Stimulated activated memory B cell treated with anti-CD40 and anti-IgM and Interleukin-4, amounts not matched to agents 10 μg/mL and 1 μg/mL and 100 μg/mL, for 72 hours (primary cell): Measurements from ENCODE around the gene SHCBP1.
"Not testable (repeated sequence)": the region's sequence is repeated elsewhere in the genome, so short reads cannot be mapped to it uniquely, and the experiment has no call there.

ENCODE experiments used
- ATAC-seq: fragments of 150-1000 bp; cut with Tn5 transposase; 2 replicates; pipeline ENCODE4 v1.10.0; 2021
- H3K27ac Mint-ChIP-seq: one replicate; pipeline ENCODE4 v1.8.0; 2022; ENCODE audit warnings: mild to moderate bottlenecking, mixed read lengths
- H3K27me3 Mint-ChIP-seq: one replicate; pipeline ENCODE4 v1.8.0; 2022; ENCODE audit warnings: mixed read lengths
- H3K36me3 Mint-ChIP-seq: one replicate; pipeline ENCODE4 v1.8.0; 2022; ENCODE audit warnings: mixed read lengths
- H3K4me1 Mint-ChIP-seq: one replicate; pipeline ENCODE4 v1.8.0; 2022; ENCODE audit warnings: mixed read lengths
- H3K4me3 Mint-ChIP-seq: one replicate; pipeline ENCODE4 v1.8.0; 2022; ENCODE audit warnings: mild to moderate bottlenecking, moderate library complexity, mixed read lengths
- H3K9me3 Mint-ChIP-seq: one replicate; pipeline ENCODE4 v1.8.0; 2022; ENCODE audit warnings: mixed read lengths

Gene SHCBP1

DNA sequence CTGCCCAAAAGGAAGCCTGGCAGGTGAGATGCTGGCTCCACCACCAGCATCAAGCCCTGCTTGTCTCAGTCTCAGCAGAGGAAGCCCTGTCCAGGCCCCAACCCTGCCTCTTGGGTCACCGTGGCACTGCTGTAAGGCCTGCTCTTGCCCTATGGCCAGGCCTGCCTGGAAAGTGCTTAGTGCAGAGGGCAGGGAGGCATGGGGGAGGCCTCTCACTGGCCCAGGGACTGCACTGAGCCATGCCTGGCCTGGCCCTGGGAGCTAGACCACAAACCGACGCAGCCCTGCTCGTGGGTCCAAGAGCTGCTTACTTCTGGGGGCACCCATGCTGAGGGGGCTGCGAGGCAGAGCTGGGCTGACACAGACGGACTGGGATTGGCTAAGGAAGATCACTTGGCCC, 3.7 kb upstream of the SHCBP1 start:
- H3K4me3 Mint-ChIP-seq, H3K9me3 Mint-ChIP-seq, ATAC-seq, H3K36me3 Mint-ChIP-seq, H3K27ac Mint-ChIP-seq, H3K27me3 Mint-ChIP-seq: not testable (repeated sequence)
- peaks cover 32% of the 10 kb centered on the region for H3K4me1 Mint-ChIP-seq

- H3K4me1 Mint-ChIP-seq: peaks cover 24% of the 10 kb centered on the region
- not testable (repeated sequence) for H3K27ac Mint-ChIP-seq, H3K9me3 Mint-ChIP-seq, H3K36me3 Mint-ChIP-seq, H3K27me3 Mint-ChIP-seq, ATAC-seq, H3K4me3 Mint-ChIP-seq
These were observed 2.5 kb upstream of the SHCBP1 start for GRCh38 chr16:46623707-46624106.

DNA sequence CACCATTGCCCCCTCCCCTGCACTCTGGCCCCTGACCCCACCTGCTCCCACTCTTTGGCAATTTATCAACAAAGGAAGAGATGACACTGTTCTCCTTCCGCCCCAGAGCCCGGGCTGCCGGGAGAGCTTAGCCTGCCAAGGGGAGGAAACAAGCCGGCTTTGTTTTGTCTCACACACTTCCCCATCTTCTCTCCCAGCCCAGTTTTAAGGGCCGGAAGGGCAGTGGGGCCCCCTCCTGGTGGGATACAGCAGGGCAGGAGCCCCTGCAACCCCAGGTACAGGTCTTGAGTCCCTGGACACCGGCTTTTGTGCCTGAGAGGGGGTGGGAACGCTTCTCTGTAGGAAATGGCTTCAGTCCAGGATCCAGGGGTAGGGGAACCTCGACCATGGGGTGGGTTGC, 2.1 kb upstream of the SHCBP1 start:
- ATAC-seq, H3K36me3 Mint-ChIP-seq, H3K4me3 Mint-ChIP-seq, H3K9me3 Mint-ChIP-seq, H3K27me3 Mint-ChIP-seq, H3K27ac Mint-ChIP-seq: not testable (repeated sequence)
- H3K4me1 Mint-ChIP-seq: peaks cover 24% of the 10 kb centered on the region

DNA sequence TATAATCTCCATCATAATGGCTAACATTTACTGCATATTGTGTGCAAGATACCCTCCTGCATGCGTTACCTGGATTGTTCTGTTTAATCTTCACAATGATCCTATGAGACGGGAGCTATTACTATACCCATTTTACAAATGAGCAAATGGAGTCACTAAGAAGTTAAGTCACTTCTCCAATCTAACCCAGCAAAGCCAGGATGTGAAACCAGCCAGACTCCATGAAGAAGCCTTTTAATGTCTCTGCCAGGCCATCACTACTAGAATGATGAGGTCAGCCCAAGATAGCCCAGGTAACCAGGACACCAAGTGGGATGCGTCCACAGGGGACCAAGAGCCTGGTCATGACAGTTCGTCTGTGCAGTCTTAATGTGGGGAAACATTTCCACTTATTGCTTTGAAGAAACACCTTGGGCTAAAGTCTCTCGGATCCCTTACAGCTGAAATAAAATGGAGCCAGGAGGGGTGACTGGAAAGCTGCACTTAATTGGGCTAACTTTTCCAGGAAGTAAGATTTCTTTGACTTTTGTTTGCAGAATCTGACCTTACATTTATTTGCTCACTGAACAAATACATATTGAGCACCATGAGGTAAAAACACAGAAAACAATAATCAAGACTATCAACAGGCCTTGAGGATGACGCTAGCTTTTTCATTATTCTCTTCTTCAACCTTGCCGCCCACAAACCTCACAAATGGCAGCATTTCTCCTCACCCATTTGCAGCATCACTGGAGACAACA, 926 bp upstream of the SHCBP1 start:
- Mint-ChIP-seq H3K36me3 (no peaks in the 10 kb centered on the region), H3K4me1 (peaks cover 24% of the 10 kb centered on the region), H3K27me3 (no peaks in the 10 kb centered on the region), H3K27ac (peak overlapping the region; percentile 90), H3K4me3 (peak overlapping the region; percentile 84), H3K9me3 (no peaks in the 10 kb centered on the region)
- no peak for ATAC-seq

GRCh38 chr16:46620266-46621005, 743 bp downstream of the SHCBP1 start:
- peak overlapping the region; percentile 84 for H3K4me3 Mint-ChIP-seq
- H3K27ac Mint-ChIP-seq: peak overlapping the region; percentile 90
- H3K36me3 Mint-ChIP-seq: no peaks in the 10 kb centered on the region
- H3K4me1 Mint-ChIP-seq: peaks cover 24% of the 10 kb centered on the region
- H3K9me3 Mint-ChIP-seq: no peaks in the 10 kb centered on the region
- H3K27me3 Mint-ChIP-seq: no peaks in the 10 kb centered on the region
- peak; percentile 76 for ATAC-seq

DNA sequence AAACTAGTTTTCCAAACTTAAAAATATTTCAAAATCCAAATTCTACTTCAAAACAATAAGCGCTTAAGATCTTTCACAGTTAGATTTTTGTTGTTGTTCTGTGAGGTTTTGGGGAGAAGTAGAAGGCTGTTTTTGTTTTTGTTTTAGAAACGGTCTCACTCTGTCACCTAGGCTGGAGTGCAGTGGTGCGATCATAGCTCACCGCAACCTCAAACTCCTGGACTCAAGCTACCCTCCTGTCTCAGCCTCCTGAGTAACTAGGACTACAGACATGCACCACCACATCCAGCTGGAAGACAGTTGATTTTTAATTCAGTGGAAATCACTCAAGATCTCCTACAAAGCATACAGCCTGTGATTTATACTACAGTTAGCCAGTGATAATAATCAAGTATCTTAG, 2.7 kb downstream of the SHCBP1 start:
- H3K36me3 Mint-ChIP-seq: no peaks in the 10 kb centered on the region
- H3K27ac Mint-ChIP-seq: no peak overlapping the region
- no peaks in the 10 kb centered on the region for H3K9me3 Mint-ChIP-seq
- no peak for ATAC-seq
- no peaks in the 10 kb centered on the region for H3K27me3 Mint-ChIP-seq
- peaks cover 24% of the 10 kb centered on the region for H3K4me1 Mint-ChIP-seq
- no peak overlapping the region for H3K4me3 Mint-ChIP-seq

- Mint-ChIP-seq H3K36me3 (no peaks in the 10 kb centered on the region), H3K4me1 (no peaks in the 10 kb centered on the region), H3K27ac (no peak overlapping the region), H3K27me3 (no peaks in the 10 kb centered on the region), H3K9me3 (no peaks in the 10 kb centered on the region), H3K4me3 (no peak overlapping the region)
- no peak for ATAC-seq
These were observed 7.2 kb downstream of the SHCBP1 start for GRCh38 chr16:46614006-46614405.

DNA sequence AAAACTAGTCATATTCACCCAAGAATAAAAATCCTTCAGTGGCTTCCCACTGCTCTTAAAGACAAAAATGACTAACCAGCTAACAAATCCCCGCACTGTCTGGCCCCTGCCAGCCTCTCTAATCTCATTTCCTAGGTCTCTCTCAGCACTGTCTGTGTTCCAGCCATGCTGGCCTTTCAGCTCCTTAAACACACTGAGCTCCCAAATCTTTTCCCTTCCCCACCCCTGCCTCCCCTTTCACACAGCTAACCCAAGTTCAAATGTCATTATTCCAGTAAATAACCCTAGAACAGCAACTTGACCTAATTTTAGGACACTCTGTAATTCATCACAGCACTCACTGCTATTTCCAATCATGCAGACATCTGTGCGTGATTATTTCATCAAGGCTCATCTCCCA, 7.8 kb downstream of the SHCBP1 start:
- H3K4me3 Mint-ChIP-seq: no peak overlapping the region
- no peak for ATAC-seq
- no peaks in the 10 kb centered on the region for H3K9me3 Mint-ChIP-seq
- H3K36me3 Mint-ChIP-seq: no peaks in the 10 kb centered on the region
- no peaks in the 10 kb centered on the region for H3K4me1 Mint-ChIP-seq
- no peaks in the 10 kb centered on the region for H3K27me3 Mint-ChIP-seq
- no peak overlapping the region for H3K27ac Mint-ChIP-seq

- Mint-ChIP-seq H3K4me1 (no peaks in the 10 kb centered on the region), H3K27me3 (no peaks in the 10 kb centered on the region), H3K9me3 (no peaks in the 10 kb centered on the region), H3K36me3 (no peaks in the 10 kb centered on the region), H3K4me3 (no peak overlapping the region), H3K27ac (no peak overlapping the region)
- peak; percentile 27 for ATAC-seq
These were observed 9.1 kb downstream of the SHCBP1 start for GRCh38 chr16:46612121-46612520.

- no peak for ATAC-seq
- Mint-ChIP-seq H3K27ac (no peak overlapping the region), H3K9me3 (no peaks in the 10 kb centered on the region), H3K4me1 (no peaks in the 10 kb centered on the region), H3K27me3 (no peaks in the 10 kb centered on the region), H3K36me3 (peaks cover 7% of the 10 kb centered on the region), H3K4me3 (no peak overlapping the region)
These were observed 13.7 kb downstream of the SHCBP1 start for GRCh38 chr16:46607529-46607928.

GRCh38 chr16:46606231-46606630, 14.9 kb downstream of the SHCBP1 start:
- peaks cover 8% of the 10 kb centered on the region for H3K36me3 Mint-ChIP-seq
- no peak overlapping the region for H3K4me3 Mint-ChIP-seq
- no peaks in the 10 kb centered on the region for H3K9me3 Mint-ChIP-seq
- no peak for ATAC-seq
- no peaks in the 10 kb centered on the region for H3K4me1 Mint-ChIP-seq
- H3K27ac Mint-ChIP-seq: no peak overlapping the region
- no peaks in the 10 kb centered on the region for H3K27me3 Mint-ChIP-seq

GRCh38 chr16:46591257-46591656, 29.9 kb downstream of the SHCBP1 start:
- Mint-ChIP-seq H3K9me3 (peaks cover 14% of the 10 kb centered on the region), H3K27ac (no peak overlapping the region), H3K36me3 (peaks cover 38% of the 10 kb centered on the region), H3K4me1 (no peaks in the 10 kb centered on the region), H3K27me3 (no peaks in the 10 kb centered on the region), H3K4me3 (no peak overlapping the region)
- ATAC-seq: no peak

- Mint-ChIP-seq H3K4me1 (no peaks in the 10 kb centered on the region), H3K27ac (no peak overlapping the region), H3K9me3 (peaks cover 20% of the 10 kb centered on the region), H3K36me3 (peaks cover 75% of the 10 kb centered on the region), H3K27me3 (no peaks in the 10 kb centered on the region), H3K4me3 (no peak overlapping the region)
- ATAC-seq: no peak
These were observed 35.1 kb downstream of the SHCBP1 start for GRCh38 chr16:46586011-46586577.

DNA sequence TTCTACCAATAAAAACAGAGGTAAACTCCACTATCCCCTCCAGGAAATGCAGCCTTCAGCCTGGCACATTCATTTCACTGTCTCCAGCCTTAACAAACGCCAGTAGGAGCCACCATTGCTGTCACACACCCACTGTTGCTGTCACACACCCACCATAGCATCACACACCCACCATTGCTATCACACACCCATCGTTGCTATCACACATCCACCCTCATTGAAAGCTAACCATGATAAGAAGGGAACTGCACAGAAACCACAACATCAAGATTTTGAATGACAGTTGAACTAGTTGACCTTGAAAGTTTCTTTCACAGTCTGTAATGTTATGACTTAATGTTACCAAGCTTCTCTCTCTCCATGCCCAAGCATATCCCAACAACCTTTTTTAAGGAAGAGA, 38.1 kb downstream of the SHCBP1 start:
- H3K27me3 Mint-ChIP-seq: no peaks in the 10 kb centered on the region
- H3K9me3 Mint-ChIP-seq: peaks cover 13% of the 10 kb centered on the region
- no peaks in the 10 kb centered on the region for H3K4me1 Mint-ChIP-seq
- no peak overlapping the region for H3K4me3 Mint-ChIP-seq
- peaks cover 62% of the 10 kb centered on the region for H3K36me3 Mint-ChIP-seq
- no peak for ATAC-seq
- H3K27ac Mint-ChIP-seq: no peak overlapping the region

DNA sequence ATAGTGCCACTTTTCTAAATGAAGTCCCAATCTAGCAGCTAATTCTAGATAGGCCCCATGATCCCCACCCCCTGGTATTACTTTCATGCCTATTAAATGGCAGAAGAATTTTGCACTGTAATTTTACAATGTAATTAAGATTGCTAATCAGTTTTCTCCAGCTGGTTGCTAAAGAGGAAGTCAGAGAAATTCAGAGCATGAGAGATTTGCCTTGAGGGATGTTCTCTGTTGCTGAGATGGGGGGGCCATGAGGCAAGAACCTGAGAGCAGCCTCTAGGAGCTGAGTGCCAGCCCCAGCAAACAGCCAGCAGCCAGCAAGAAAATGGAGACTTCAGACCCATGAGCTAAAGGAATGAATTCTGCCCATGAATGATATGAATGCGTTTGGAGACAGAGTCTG, 38.9 kb downstream of the SHCBP1 start:
- no peak for ATAC-seq
- Mint-ChIP-seq H3K9me3 (peaks cover 7% of the 10 kb centered on the region), H3K27ac (no peak overlapping the region), H3K27me3 (no peaks in the 10 kb centered on the region), H3K4me3 (no peak overlapping the region), H3K4me1 (no peaks in the 10 kb centered on the region), H3K36me3 (peaks cover 54% of the 10 kb centered on the region)
